Kidney (tissue), 14 donors: Measurements from ENCODE around the gene EML6. TPM values are rescaled to one million over a fixed set of nuclear protein-coding genes. Genes with fewer than 3 reads are reported as not detected.
A peak's percentile ranks its signal among the peaks of the same experiment; 100 is the strongest.

Source experiments
- DNase-seq, 5 donors: peaks; one replicate each; pipeline ENCODE4 v3.0.0-alpha.2; 2013 to 2020
- FAIRE-seq: peaks from 2 replicates; lab custom pipeline; 2012; peaks lifted over from hg19 to GRCh38; lab: Jason Lieb, UNC
- H3K27ac ChIP-seq, 2 donors: one replicate each; pipeline ENCODE4 v1.7.0; 2013; ENCODE audit warnings: low read depth in 2 of 2, low read length in 2 of 2, inconsistent platforms in 1 of 2
- H3K27me3 ChIP-seq: one replicate; pipeline ENCODE4 v1.7.1; 2013; ENCODE audit warnings: low read length, inconsistent platforms; ENCODE audit not compliant: control insufficient read depth, insufficient read depth
- H3K36me3 ChIP-seq, 3 donors: one replicate each; pipeline versions ENCODE4 v1.7.0 to v1.7.1; 2013; ENCODE audit warnings: low read length in 3 of 3, control low read depth in 1 of 3, inconsistent platforms in 1 of 3; ENCODE audit not compliant: insufficient read depth in 3 of 3, control insufficient read depth in 2 of 3
- H3K4me1 ChIP-seq, 3 donors: one replicate each; pipeline versions ENCODE4 v1.7.0 to v1.7.1; 2013; ENCODE audit warnings: low read length in 3 of 3, inconsistent platforms in 1 of 3, low read depth in 1 of 3; ENCODE audit not compliant: control insufficient read depth in 2 of 3, insufficient read depth in 2 of 3
- H3K4me3 ChIP-seq, 3 donors: one replicate each; pipeline versions ENCODE4 v1.7.0 to v1.8.1; 2013; ENCODE audit warnings: low read length in 3 of 3, control low read depth in 1 of 3, inconsistent platforms in 1 of 3
- H3K9ac ChIP-seq, 3 donors: one replicate each; pipeline versions ENCODE4 v1.7.0 to v1.7.1; 2013; ENCODE audit warnings: low read length in 3 of 3, control low read depth in 1 of 3, inconsistent platforms in 1 of 3
- H3K9me3 ChIP-seq, 3 donors: one replicate each; pipeline versions ENCODE4 v1.7.0 to v1.7.1; 2013; ENCODE audit warnings: low read length in 3 of 3, control low read depth in 1 of 3, inconsistent platforms in 1 of 3; ENCODE audit not compliant: control insufficient read depth in 2 of 3, insufficient read depth in 1 of 3
- intact Hi-C: fragments of 100-400 bp; cut with DNase I; formaldehyde crosslinking; loops from one replicate; pipeline ENCODE4 v1.11.1; 2022
- polyA plus RNA-seq: library from polyadenylated mRNA; stranded (reverse); fragments of 350-450 nt; fragmentation: Illumina TruSeq; extraction: RNeasy Lipid Tissue Mini Kit (QIAGEN cat#74804); gene quantifications from one replicate; pipeline ENCODE4 v1.2.3, GENCODE V29; 2014; ENCODE audit warnings: low read depth, low replicate concordance; ENCODE audit not compliant: insufficient read depth
- total RNA-seq: library from RNA; stranded (reverse); fragmentation: NEBNext Ultra II Directional; extraction: Animal tissue kit (Norgen Biotek cat#: 25700); gene quantifications from one replicate; pipeline ENCODE4 v1.2.1, GENCODE V29; 2021
- TF ChIP-seq, protein P1 (sequence below): IDR thresholded peaks from 3 replicates; pipeline ENCODE4 v1.5.1; 2012; ENCODE audit warnings: mild to moderate bottlenecking, moderate library complexity, borderline replicate concordance; ENCODE audit not compliant: insufficient read depth; ENCODE audit errors: extremely low read depth
- donor health status: control.
- donor health status: control.
- donor health status: control.
- donor health status: control.
- donor health status: control.
- donor health status: DM: yes; HTN: yes; CAD: no.
- donor health status: Normal renal cell carcinoma (clear cell type).

Gene EML6
- total and polyA plus RNA-seq, 2 donors from 2014 or later: 1.7 to 3.1 TPM

DNA sequence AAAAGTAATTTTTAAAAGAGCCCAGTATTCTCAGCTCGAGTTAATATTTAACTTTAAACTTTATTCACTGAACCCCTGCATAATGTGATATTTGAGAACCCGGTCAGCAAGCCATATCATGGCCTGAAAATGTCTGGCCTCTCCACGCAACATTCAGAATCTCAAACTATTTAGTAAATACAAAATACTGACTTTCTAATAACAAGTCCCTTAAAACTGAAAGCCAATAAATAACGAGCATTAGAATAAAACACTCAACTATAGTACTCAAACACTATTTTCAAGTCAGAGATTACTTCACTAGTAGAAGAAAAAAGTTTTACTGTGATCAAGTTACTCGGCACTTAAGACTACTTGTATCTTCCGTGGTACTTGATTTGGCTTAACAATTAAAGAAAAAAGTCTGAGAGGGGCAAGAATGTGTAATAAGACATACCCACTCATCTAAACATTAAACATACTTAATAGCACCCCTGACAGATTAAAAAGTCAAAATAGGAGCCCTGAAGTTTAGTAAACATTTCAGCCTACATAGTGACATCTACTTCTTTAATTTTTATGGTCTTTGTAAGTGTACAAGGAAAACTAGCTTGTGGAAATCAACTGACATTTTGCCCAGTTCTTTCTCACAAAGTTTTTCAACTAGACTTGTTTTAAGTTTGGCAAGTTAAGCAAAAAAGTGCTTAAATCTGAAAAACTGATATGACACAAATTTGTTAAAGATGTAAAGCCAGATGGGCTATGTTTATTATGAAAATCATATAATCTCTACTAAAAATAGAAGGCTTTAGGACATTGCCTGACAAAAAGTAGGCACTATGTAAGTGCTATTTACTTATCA is 288.6 kb downstream of the EML6 start:
- Histone ChIP-seq H3K4me1 (peaks cover 0 to 31% (median 6%) of the 10 kb centered on the region in 3 donors), H3K27ac (peak overlapping the region; percentile 69 to 86), H3K27me3 (no peaks in the 10 kb centered on the region), H3K36me3 (no peaks in the 10 kb centered on the region), H3K9ac (peak overlapping the region in 2 of 3 donors; percentile 6 to 71), H3K9me3 (no peaks in the 10 kb centered on the region), H3K4me3 (peak overlapping the region in 2 of 3 donors; percentile 45)
- FAIRE-seq (peak; percentile 19), DNase-seq (peak in 2 of 5 donors; percentile 70 to 75)
- TF ChIP-seq, protein P1, sequence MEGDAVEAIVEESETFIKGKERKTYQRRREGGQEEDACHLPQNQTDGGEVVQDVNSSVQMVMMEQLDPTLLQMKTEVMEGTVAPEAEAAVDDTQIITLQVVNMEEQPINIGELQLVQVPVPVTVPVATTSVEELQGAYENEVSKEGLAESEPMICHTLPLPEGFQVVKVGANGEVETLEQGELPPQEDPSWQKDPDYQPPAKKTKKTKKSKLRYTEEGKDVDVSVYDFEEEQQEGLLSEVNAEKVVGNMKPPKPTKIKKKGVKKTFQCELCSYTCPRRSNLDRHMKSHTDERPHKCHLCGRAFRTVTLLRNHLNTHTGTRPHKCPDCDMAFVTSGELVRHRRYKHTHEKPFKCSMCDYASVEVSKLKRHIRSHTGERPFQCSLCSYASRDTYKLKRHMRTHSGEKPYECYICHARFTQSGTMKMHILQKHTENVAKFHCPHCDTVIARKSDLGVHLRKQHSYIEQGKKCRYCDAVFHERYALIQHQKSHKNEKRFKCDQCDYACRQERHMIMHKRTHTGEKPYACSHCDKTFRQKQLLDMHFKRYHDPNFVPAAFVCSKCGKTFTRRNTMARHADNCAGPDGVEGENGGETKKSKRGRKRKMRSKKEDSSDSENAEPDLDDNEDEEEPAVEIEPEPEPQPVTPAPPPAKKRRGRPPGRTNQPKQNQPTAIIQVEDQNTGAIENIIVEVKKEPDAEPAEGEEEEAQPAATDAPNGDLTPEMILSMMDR: no peak
- intact Hi-C loops: loop anchor here (10.0 kb wide), 1 partner anchor 153 kb away; no protein-coding TSS in a partner anchor

DNA sequence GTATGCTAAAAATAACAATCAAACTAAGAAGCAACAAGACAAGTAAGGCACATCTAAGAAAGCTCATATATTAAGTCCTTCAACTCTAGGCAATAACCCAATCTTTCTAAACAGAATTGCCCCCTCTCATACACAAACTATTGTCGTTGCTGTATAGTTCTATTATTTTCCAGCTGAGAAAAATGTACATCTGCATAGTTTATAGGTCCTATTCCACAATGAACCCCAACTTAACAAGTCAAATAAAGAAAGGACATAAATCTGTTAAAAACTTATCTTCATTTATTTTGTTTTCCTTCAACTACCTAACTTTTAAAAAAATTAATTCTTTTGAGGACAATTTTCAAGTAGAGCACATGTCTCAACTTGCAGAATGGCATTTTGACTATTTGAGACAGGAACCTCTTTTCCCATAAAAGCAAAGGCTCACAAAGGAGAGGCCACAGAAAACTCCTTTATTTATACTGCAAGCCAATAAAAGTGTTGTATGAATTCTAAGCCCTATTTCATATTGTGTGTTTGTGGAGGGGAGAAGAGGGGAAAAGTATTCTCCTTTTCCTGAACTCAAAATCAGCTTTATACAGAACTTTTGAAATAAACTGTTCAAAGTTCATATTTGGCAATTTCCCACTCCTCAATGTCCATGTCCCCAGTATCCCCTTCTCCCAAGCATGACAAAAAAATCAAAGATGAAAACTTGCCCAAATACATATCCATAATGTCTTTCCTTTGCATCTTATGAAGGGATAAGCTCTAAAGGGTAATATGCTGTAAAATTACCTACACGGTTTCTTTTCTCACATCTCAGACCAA is 289.4 kb downstream of the EML6 start:
- Histone ChIP-seq H3K4me3 (no peak overlapping the region), H3K9ac (peak overlapping the region in 1 of 3 donors; percentile 71), H3K27ac (peak overlapping the region; percentile 69 to 86), H3K4me1 (peaks cover 0 to 31% (median 6%) of the 10 kb centered on the region in 3 donors), H3K27me3 (no peaks in the 10 kb centered on the region), H3K9me3 (no peaks in the 10 kb centered on the region), H3K36me3 (no peaks in the 10 kb centered on the region)
- TF ChIP-seq, protein P1: no peak
- FAIRE-seq: no peak
- DNase-seq: no peak
- intact Hi-C loops: loop anchor here (10.0 kb wide), 1 partner anchor 152 kb away; no protein-coding TSS in a partner anchor

DNA sequence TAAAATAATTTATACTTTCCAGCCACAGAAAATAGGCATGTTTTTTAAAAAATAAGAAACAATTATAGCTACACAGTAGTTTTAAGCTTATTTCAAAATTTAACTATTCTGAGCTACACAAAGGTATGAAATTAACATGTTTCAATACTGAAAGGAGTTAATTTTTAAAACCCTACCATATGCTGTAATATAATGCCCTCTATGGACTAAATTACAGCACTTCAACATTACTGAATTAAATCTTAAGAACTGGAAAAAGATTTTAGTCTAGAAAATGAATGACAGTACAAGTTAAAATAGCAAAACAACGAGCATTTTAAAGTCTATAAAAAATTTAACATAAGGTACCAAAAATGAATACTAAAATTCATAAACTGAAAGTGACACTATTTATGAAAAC is 290.5 kb downstream of the EML6 start:
- TF ChIP-seq, protein P1: no peak
- no peak for DNase-seq
- no peaks in the 10 kb centered on the region for H3K27me3 ChIP-seq
- H3K4me1 ChIP-seq: peaks cover 0 to 31% (median 6%) of the 10 kb centered on the region in 3 donors
- no peak overlapping the region for H3K9ac ChIP-seq
- H3K36me3 ChIP-seq: no peaks in the 10 kb centered on the region
- no peak overlapping the region for H3K4me3 ChIP-seq
- no peak overlapping the region for H3K27ac ChIP-seq
- intact Hi-C loops: loop anchor here (10.0 kb wide), 1 partner anchor 151 kb away; no protein-coding TSS in a partner anchor
- FAIRE-seq: peak; percentile 76
- H3K9me3 ChIP-seq: no peaks in the 10 kb centered on the region
